MM.1S (cell line): ENCODE measurements around the gene SHROOM3.

ENCODE experiments used
- CTCF ChIP-seq: fragments of 300-600 bp; sonication (generic); IDR thresholded peaks from 2 replicates; pipeline ENCODE4 v1.5.1; 2016; ENCODE audit warnings: antibody characterized with exemption, low read length, mixed read lengths
- EZH2phosphoT487 ChIP-seq: fragments of 300-600 bp; sonication (generic); IDR thresholded peaks from 2 replicates; pipeline ENCODE4 v1.6.1; 2018; ENCODE audit warnings: antibody characterized with exemption, low read length

GRCh38 chr4:76751612-76752343 lies 316.7 kb downstream of the SHROOM3 start:
- TF ChIP-seq EZH2phosphoT487 (no peak), CTCF (no peak)
